ENCODE measurements around the gene CAPRIN2.

CAPRIN2 gene

DNA sequence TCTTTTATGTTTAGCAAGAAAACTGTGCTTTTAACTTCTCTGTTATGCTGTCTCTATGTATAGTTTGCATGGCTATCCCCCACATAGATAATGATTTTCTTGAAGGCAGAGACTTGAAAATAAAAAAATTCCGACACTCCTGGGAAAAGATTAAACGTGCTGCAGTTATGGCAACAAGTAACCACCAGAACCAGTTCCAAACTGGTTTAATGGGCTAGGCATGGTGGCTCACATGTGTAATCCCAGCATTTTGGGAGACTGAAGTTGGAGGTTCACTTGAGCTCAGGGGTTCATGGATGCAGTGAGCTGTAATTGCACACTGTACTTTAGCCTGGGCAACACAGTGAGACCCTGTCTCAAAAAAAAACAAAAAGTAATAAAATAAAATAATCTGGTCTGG is 15.1 kb upstream of the CAPRIN2 start:
- in situ Hi-C loops (cut with MboI; ENCODE audit: low sequenced_read_pairs), result no loop called here

DNA sequence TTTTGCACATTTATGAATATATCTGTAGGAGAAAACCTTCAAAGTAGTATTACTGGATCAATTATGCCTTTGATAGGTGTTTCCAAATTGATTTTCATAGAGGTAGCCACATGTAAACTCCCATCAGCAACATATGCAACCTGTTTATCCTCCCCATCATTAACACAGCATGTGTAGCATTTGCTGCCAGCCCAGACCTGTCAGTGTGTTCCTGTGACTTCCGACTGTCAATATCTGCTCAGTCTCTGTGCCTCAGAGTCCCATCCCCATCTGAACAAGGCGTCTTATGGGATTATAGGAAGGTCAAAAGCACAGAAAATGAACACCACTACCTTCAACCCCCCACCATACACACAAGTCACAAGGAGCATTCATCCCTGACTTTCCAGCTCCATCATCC is 9.5 kb upstream of the CAPRIN2 start:
- in situ Hi-C loops (cut with MboI; ENCODE audit: low sequenced_read_pairs), result no loop called here

DNA sequence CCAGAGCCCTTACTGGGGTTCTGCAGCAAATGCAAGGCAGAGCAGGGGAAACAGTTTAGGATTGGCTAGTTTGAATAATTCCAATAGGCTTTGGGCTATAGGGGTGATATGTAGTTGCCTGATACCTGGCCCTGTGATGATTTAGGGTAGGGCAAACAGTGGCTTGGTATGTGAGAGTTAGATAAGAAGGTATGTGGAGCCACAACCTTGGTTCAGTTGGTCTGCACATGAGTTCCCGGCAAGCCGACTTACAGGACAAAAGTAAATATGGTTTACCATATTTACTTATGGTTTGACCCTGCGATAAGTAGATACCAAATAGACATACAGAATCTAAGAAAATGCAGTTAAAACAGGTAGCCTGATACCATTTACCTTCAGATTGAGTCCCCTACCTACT is 8.3 kb upstream of the CAPRIN2 start:
- in situ Hi-C loops (cut with MboI; ENCODE audit: low sequenced_read_pairs), result no loop called here

DNA sequence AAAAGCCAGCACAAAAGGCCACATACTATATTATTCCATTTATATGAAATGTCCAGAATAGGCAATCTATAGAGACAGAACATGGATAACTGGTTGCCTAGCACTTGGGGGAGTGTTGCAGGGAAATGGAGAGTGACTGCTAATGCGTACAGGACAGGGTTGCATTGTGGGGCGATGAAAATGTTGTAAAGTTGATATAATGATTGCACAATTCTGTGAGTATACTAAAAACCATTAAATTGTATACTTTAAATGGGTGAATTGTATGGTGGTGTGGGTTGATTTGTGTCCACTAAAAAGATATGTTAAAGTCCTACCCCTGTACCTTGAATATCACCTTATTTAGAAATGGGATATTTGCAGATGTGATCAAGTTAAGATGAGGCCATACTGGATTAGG is 7.0 kb upstream of the CAPRIN2 start:
- in situ Hi-C loops (cut with MboI; ENCODE audit: low sequenced_read_pairs), result no loop called here

DNA sequence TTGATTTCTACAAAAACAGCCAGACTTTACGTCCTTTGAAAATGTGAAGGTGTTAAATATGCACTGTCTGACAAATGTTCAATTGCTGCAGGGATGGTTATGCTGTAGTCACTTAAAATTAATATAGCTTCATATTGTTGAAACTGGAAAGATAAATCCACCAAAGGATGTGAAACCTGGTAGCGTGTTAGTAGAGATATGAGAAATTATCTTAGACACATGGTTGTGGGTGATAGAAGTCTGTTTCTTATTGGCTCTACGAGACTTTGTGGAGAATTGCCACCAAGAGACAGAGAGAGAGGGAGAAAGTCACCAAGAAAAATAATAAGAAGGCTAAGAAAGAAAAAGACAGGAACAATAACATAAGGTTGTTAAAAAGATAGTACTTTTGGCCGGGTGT is 2.6 kb upstream of the CAPRIN2 start:
- in situ Hi-C loops (cut with MboI; ENCODE audit: low sequenced_read_pairs), result no loop called here

DNA sequence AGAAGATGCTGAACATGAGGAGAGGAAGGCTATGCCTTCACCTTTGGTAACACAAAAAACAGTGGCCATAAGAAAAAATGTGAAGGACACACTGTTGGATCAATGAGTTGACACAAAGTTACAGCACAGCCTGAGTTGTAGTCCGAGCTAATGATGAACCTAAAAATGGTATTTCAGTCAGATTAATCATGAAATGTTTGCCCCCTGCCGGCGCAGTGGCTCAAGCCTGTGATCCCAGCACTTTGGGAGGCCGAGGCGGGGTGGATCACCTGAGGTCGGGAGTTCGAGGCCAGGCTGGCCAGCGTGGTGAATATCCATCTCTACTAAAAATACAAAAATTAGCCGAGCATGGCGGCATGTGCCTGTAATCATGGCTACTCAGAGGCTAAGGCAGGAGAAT is 1.3 kb upstream of the CAPRIN2 start:
- in situ Hi-C loops (cut with MboI; ENCODE audit: low sequenced_read_pairs), result no loop called here

DNA sequence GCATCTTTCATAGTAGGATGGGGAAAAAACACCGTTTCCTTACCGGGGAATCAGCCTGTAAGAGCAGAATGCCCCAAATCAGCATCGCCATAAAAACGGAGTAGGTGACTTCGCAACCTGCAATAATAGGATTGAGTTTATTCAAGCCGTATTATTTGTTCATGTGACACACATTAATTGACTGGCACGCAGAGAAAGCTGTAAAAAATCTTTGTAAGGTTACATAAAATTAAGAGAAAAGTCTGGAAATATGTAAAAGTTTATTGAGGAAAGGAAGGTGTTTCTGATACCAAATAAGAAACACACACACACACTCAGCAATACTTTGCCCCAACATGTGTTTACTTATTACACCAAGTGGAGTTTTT is 628 bp upstream of the CAPRIN2 start:
- in situ Hi-C loops (cut with MboI; ENCODE audit: low sequenced_read_pairs), result no loop called here

DNA sequence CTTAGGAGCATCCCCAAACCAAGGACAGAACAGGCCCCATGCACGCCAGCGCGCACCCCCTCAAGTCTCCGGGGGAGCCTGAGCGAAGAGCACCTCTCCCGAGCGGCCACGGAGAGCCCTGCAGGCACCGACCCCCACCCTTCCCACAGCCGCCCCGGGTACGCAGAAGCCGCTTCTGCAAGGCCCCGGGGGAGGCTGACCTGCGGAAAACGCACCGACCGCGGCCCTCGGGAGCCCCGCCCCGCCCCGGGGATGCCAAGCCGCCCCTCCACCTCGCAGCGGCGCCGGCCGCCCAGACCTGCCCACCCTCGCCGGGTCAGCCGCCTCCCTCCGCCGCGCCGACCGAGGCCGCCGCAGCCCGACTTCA is 385 bp downstream of the CAPRIN2 start:
- in situ Hi-C loops (cut with MboI; ENCODE audit: low sequenced_read_pairs), result no loop called here

DNA sequence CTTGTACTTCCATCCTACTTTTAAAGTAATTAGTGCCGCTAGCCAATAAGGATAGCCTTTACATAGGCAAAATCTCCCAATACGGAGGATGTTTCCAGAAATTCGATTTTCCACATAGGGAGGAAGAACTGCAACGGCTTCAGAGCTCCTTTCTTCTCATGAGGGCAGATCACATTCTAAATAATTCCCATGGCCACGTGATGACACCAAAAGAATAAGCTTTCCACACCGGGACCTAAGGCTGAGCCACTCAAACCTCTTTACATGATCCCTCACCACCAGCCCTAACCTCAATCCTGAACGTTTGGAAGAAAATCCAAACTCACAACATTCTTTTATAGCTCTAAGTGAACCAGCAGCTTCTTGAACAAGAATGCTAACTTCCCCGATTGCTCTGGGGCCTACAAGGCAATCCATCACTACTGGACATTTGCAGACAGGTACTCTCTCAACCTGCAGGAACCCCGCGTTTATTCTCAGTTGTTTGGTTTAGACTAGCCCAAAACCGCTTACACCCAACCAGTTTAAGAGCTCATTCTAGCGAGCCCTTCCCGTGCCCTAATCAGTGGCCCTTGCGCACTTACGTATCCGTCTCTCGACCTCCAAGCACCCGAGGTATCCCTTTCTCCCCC is 884 bp downstream of the CAPRIN2 start:
- in situ Hi-C loops (cut with MboI; ENCODE audit: low sequenced_read_pairs), result no loop called here

DNA sequence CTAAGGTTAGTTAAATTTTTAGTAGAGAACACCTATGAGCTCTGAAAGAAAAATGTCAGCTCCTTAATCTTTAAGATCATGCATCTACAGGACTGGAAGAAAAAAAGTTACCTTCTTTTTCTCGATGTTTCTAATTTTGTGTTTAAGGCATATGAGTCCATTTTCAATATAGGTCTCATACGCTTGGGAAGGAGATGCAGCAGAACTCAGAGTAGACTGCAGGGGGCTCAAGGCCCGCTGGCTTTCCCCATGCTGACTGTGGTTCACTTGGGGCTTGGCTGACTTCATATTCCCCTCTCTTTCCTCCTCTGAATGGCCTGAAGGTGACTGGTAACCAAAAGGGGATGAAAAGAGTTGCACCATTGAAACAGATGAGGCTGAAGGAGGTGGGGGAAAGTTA is 1.5 kb downstream of the CAPRIN2 start:
- in situ Hi-C loops (cut with MboI; ENCODE audit: low sequenced_read_pairs), result no loop called here

DNA sequence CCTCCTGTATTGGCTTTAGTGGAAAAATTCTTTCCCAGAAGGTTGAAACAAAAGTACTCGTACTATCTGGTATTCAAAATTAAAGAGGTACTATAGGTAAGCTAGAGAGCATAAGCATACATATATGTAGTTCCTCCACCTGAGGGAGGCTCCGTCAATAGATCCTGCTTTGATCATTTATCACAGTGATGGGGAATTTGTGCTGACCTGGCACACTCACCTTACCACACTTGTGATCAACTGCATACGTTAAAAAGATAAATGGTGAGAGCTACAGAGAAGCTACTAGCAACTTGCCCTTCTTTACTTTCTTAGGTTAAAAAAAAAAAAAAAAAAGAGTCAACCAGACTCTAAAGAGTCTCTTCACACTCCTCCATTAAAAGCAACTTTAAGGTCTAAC is 2.5 kb downstream of the CAPRIN2 start:
- in situ Hi-C loops (cut with MboI; ENCODE audit: low sequenced_read_pairs), result no loop called here

DNA sequence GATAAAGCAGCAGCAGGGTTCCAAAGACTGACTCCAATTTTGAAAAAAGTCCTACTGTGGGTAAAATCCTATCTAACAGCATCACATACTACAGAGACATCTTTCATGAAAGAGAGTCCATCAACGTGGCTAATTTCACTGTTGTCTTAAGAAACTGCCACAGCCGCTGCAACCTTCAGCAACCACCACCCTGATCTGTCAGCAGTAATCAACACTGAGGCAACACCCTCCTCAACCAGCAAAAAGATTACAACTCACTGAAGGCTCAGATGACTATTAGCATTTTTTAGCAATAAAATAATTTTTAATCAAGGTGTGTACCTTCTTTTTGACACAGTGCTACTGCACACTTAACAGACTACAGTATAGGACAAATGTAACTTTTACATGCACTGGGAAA is 6.6 kb downstream of the CAPRIN2 start:
- in situ Hi-C loops (cut with MboI; ENCODE audit: low sequenced_read_pairs), result no loop called here

DNA sequence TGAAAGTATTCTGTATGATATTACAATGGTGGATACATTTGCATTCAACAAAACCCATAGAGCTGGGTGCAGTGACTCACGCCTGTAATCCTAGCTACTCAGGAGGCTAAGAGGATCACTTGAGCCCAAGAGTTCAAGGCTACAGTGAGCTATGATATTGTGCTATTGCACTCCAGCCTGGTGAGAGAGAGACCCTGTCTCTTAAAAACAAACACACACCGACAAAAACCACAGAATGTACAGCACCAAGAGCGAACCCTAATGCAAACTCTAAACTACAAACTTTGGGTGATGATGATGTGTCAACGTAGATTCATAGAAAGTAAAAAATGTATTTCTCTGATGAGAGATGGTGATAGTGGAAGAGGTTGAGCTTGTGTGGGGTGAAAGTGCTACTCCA is 8.6 kb downstream of the CAPRIN2 start:
- in situ Hi-C loops (cut with MboI; ENCODE audit: low sequenced_read_pairs), result no loop called here

DNA sequence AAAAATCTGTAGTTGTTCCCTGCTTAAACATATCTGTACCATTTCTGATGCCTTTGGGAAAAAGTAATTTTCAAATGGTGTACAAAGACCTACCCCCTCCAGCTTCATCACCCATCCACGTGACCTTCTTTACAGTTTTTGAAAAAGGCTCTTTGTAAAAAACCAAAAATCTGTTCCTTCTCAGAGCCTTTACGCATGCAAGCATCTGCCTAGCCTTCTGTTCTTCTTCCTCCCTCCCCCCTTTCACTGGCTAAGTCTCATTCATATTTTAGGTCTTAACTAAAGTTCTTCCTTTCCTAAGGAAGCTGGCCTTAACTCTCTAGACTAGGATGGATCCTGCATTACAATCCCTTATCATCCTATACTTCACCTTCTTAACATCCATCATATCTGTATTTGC is 10.4 kb downstream of the CAPRIN2 start:
- in situ Hi-C loops (cut with MboI; ENCODE audit: low sequenced_read_pairs), result no loop called here

DNA sequence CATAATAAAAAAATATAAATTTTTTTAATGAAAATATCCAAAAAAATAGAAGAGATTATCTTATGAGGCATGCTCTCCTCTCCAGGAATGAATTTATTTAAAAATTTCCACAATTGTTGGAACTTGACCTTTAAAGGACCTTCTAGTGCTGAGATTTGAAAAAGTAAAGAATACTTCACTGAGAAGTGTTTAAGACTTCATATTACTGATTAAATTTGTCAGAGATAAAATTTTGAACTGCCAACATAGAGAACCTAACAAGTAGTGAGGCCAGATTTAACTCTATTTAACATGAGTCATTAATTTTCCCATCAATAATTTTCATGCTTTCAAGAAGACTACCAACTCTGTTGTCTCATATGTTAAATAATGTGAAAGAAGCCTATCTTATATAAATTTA is 14.5 kb downstream of the CAPRIN2 start:
- in situ Hi-C loops (cut with MboI; ENCODE audit: low sequenced_read_pairs), result no loop called here

DNA sequence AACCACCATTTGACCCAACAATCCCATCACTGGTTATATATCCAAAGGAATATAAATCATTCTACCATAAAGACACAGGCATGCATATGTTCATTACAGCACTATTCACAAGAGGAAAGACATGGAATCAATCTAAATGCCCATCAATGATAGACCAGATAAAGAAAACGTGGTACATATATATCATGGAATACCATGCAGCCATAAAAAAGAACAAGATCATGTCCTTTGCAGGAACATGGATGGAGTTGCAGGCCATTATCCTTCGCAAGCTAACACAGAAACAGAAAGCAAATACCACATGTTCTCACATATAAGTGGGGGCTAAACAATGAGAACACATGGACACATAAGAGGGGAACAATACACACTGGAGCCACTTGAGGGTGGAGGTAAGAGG is 15.7 kb downstream of the CAPRIN2 start:
- in situ Hi-C loops (cut with MboI; ENCODE audit: low sequenced_read_pairs), result no loop called here

DNA sequence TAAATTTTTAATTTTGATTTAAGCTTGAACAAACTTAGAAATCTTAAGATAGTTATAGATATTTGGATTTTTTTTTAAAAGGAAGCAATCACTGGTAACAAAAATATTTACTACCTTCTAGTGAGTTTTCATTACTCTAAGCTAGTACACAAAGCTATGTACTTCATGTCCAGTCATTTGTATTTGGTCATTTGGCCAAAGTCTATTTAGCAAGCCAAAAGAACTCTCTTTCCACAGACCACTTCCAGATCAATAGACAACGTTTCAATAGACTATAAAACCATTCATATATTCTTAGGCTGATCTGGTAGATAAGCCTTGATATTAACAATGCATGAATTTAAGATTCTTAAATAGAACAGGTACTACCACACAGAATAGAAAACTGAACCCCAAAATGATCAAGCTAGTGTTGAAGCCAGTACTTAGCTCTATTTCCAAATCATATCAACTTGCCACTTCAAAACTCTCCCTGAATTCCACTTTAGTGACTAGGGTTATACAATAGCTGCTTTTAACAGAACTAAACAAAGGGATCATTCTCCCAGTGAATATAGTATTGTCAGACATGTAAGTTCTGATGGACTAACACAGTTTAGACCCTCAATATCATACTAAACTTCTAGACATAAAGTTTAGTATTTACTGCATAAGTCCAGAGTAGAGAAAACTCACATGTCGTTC is 21.7 kb downstream of the CAPRIN2 start:
- in situ Hi-C loops (cut with MboI; ENCODE audit: low sequenced_read_pairs), result no loop called here

DNA sequence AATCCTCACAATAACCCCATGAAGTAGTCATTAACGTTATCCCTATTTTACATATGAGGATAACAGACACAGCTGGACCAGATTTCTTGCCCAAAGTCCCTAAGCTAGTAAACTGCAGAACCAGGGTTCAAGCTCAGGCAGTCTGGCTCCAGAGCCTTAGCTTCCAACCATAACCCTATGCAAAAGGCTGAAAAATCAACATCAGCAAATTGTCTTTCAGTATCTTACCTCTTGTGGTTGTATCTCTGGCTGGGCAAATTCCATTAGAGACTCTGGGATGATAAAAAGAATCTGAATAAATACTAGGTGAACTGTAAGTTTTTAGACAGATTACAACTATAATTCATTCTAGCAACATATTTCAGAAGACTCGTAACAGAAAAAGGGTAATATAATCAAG is 24.7 kb downstream of the CAPRIN2 start:
- in situ Hi-C loops (cut with MboI; ENCODE audit: low sequenced_read_pairs), result no loop called here

DNA sequence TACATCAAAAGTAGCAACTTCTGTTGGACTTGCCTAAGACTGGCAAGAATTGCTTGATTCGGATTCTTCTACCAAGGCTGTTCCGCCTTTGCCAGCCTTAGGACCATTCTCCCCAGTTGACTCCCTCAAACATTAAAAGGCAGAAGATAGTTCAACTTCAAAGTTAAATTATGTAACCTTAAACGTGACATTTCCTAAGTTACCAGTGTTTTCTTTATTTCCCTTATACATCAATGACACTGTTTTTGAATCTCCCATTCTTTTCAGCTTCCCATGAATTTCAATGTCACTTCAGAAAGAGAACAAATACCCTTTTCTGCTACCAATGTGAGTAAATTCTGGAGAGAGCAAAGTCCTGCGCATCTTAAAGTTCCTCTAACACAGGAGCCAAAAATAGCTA is 25.2 kb downstream of the CAPRIN2 start:
- in situ Hi-C loops (cut with MboI; ENCODE audit: low sequenced_read_pairs), result no loop called here

DNA sequence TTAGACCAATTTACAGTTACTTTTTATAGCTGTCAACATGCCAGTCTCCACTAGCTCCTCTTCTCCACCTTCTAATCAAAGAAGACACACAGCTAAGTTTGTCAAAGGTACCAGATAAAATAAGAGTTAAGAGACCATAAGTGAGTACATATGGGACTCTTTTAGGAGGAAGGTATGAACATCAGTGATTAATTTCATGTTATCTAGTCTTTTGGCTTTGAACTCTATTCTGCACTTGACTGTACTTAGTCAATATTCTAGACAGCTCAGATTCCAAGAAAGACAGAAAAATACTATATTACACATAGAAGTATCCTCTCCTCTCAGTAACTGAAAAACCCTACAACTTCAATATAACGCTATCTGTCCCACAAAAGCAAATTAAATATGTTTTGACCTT is 28.1 kb downstream of the CAPRIN2 start:
- in situ Hi-C loops (cut with MboI; ENCODE audit: low sequenced_read_pairs), result no loop called here

DNA sequence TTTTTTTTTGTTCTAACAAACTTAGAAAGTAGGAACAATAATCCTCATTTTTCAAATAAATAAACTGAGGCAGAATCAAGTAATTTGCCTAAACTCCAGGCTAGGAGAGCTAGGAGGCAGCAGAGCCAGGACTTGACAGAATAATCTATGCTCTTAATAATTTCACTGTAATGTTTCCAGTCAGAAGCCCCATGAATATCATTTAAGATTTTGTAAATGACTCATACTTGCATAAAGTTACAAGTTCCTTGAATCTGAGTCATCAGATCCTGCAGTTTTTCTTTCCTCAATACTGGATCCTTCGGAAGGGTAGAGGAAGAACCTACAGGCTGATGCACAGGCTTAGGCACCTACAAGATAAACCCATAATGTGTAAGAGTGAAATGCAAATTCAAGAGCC is 29.0 kb downstream of the CAPRIN2 start:
- in situ Hi-C loops (cut with MboI; ENCODE audit: low sequenced_read_pairs), result no loop called here

DNA sequence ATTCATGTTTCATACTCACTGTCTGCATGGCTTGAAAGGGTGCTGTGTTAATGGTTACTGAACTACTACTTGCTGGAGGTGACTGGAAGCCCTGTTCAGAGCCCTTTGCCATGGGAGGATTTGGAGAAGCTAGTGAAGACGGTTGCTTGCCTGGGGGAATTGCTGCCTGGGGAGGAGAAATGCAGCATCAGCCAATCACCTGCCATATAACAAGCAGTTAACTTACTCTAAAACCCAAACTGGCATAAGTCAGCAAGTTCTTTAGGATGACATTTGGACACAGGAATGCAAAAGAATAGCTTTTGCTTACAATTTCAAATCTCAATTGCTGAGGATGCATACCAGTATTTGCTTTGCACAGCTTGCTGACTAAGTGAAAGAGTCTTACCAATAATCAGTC is 35.7 kb downstream of the CAPRIN2 start:
- in situ Hi-C loops (cut with MboI; ENCODE audit: low sequenced_read_pairs), result no loop called here

DNA sequence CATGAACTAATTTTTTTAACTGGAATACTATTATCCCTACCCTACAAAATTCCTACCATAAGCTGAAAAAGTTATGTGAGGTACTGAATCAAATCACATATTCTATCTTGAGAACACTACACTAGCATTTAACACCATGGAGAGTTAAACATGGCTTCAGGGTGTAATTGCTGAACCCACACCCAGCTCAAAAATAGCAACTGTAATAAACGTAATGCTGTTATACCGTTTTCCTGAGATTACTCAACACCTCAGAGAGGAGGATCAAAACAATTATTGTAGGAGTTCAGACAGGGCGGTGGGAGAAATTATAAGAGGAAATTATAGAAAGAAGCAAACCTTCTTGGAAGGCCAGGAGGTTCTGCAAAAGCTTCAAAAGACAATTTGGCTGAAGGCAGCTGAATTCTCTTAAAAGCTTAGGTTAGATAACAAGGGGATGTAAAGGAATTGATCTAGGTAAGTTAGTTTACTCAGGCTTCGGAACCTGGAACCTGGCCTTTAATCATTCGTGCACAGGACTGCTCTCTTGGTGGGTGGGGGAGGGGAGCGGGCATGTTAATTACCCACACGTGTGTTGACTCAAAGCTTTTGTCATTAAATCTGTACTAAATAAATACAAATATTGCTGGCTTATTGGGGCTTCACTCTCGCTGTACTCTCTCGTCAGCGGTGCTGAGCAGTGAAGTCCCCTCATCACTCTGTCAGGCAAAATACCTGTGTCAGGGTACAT is 47.0 kb downstream of the CAPRIN2 start:
- in situ Hi-C loops (cut with MboI; ENCODE audit: low sequenced_read_pairs), result no loop called here

All from HL-60/S4 (cell line).